Measurements from ENCODE around the gene SUCLA2. TPM values are rescaled to one million over a fixed set of nuclear protein-coding genes. Genes with fewer than 3 reads are reported as not detected.
"Not testable (repeated sequence)": the region's sequence is repeated elsewhere in the genome, so short reads cannot be mapped to it uniquely, and the experiment has no call there.

The SUCLA2 gene
- total RNA-seq: 161 TPM
- long read RNA-seq, transcript SUCLA2-219 (11 exons, 2,111 nt): major isoform, 753 of 787 reads
- long read RNA-seq, partial matches to known transcripts: 7 of 787 reads
- long read RNA-seq, other reads (novel, unspliced or antisense): 23 of 787 reads

GRCh38 chr13:48001114-48001881 lies at the start of gene SUCLA2:
SUCLA2 (minus strand) TSS chr13:48001273; CDS start chr13:48001269, 4 bp downstream.
- ATAC-seq (ENCODE audit: poor library complexity) (peak; percentile 99), DNase-seq (peak; percentile 95)
- intact Hi-C loops (cut with DNase I): no loop called here

GRCh38 chr13:48050550-48050949 lies 49.5 kb upstream of the SUCLA2 start:
- DNase-seq: no peak
- intact Hi-C loops (cut with DNase I): no loop called here
- no peak for ATAC-seq (ENCODE audit: poor library complexity)

- no peak for DNase-seq
- intact Hi-C loops (cut with DNase I): no loop called here
- no peak for ATAC-seq (ENCODE audit: poor library complexity)
These were observed 42.9 kb upstream of the SUCLA2 start for GRCh38 chr13:48043789-48044503.

DNA sequence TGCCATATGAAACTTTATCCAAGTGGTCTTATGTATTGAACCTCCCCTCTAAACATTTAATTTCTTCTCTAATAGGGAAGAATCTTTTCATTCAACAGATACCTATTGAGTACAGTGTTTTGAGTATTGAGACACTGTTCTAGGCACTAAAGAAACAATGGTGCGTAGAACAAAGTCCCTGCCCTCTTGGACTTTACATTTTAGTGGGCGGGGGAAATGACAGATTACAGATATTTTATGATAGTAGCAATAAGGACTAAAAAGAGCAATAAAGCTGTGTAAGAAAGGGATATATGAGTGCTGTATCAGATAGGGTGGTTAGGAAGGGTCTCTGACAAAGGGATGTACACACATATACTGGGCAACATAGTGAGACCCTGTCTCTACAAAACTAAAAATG lies 41.8 kb upstream of the SUCLA2 start:
- no peak for ATAC-seq (ENCODE audit: poor library complexity)
- no peak for DNase-seq
- intact Hi-C loops (cut with DNase I): no loop called here

DNA sequence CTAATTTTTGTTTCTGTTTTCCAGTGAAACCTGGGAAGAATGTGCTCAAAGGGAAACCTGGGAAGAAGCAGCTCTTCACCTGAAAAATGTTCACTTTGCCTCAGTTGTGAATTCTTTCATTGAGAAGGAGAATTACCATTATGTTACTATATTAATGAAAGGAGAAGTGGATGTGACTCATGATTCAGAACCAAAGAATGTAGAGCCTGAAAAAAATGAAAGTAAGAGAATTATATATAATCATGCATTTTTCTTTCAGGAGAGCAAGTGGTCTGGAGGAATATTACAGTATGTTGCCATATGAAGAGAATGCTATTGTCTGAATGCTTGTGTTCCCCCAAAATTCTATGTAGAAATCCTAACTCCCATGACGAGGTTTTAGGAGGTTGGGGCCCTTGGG lies 39.8 kb upstream of the SUCLA2 start:
- intact Hi-C loops (cut with DNase I): no loop called here
- ATAC-seq (ENCODE audit: poor library complexity) (no peak), DNase-seq (no peak)

DNA sequence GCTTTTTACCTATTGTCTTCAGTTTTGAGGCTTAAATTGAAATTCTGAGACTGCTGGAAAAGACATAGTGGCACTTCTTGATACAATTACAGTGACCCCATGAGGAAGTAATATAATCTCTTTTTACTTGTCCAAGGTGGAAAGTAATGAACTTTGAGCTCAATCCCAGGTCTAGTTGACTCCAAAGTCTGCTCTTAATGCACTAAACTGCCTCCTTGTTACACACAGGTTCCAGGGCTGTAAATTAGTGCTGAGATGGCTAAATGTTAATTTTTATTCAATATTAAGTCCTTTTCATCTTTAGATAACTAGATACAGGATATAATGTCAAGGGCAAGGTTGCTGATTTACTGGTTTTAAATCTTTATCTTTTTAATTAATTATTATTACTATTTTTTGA lies 39.0 kb upstream of the SUCLA2 start:
- DNase-seq (no peak), ATAC-seq (ENCODE audit: poor library complexity) (no peak)
- intact Hi-C loops (cut with DNase I): no loop called here

- ATAC-seq (ENCODE audit: poor library complexity) (no peak), DNase-seq (no peak)
- intact Hi-C loops (cut with DNase I): no loop called here
These were observed 37.7 kb upstream of the SUCLA2 start for GRCh38 chr13:48038761-48039160.

DNA sequence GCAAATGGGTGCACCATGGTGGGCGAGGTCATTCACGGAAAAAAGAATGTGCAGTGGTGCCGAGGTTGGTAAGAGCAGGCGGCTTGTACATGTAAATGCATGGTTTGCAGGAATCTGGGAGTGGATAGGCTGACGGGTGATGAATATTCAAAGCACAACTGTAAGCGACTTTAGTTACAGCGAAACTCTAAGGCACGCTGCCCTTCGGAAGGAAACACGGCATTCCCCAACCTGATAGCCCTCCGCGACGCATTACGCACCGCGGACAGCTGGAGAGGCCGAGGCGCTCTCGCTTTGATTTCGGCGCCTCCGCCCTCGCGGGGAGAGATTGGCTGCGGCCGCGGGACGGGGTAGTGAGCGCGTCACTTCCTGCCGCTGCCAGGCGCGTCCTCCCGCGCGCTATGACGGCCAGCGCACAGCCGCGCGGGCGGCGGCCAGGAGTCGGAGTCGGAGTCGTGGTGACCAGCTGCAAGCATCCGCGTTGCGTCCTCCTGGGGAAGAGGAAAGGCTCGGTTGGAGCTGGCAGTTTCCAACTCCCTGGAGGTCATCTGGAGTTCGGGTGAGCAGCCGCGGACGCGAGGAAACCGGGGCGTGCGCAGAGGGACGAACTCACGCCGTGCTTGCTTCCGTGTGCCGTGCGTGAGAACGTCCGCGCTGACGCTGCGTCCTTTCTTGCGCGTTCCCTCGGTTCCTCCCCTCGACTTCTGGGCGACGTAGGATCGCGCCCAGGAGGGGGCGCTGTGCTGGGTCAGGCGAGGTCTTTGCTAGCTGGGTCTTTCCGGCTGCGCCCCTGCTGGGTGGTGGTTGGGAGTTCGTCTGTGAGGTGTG lies 36.5 kb upstream of the SUCLA2 start, which contains the start of gene NUDT15:
NUDT15 (plus strand) TSS at position 381 of the 828 bp plus-strand sequence; CDS start at position 402, 21 bp downstream.
- ATAC-seq (ENCODE audit: poor library complexity) (peak; percentile 99), DNase-seq (peak; percentile 97)
- intact Hi-C loops (cut with DNase I): no loop called here

GRCh38 chr13:48029859-48030258 lies 28.8 kb upstream of the SUCLA2 start:
- intact Hi-C loops (cut with DNase I): no loop called here
- no peak for ATAC-seq (ENCODE audit: poor library complexity)
- no peak for DNase-seq

- intact Hi-C loops (cut with DNase I): no loop called here
- ATAC-seq (ENCODE audit: poor library complexity) (no peak), DNase-seq (no peak)
These were observed 27.0 kb upstream of the SUCLA2 start for GRCh38 chr13:48028066-48028465.

DNA sequence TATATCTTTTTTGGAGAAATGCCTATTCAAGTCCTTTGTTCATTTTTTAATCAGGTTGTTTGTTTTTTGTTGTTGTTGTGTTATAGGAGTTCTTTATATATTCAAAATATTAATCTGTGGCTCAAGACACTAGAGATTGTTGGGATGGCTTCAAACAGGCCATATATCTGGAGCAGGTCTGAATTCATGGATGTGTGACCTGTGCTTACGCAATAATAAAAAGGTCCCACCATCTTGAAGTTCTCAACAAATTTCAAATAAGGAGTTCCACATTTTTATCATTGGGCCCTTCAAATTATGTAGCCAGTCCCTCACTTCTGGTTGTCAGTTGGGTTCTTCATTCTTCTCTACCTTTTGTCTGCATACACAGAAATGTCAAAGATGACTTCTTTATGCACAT lies 18.7 kb upstream of the SUCLA2 start:
- intact Hi-C loops (cut with DNase I): no loop called here
- DNase-seq (no peak), ATAC-seq (ENCODE audit: poor library complexity) (no peak)

DNA sequence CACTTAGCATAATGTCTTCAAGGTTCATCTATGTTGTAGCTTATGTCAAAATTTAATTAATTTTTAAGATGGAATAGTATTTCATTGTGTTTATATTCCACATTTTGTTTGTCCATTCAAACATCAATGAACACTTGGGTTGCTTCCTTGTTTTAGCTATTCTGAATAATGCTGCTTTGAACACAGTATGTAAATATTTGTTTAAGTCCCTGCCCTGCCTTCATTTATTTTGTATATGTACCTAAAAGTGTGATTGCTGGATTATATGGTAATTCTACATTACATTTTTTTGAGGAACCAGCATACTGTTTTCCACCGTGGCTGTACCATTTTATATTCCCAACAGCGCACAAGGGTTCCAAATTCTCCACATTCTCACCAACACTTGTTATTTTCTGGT lies 17.6 kb upstream of the SUCLA2 start:
- intact Hi-C loops (cut with DNase I): no loop called here
- ATAC-seq (ENCODE audit: poor library complexity) (no peak), DNase-seq (no peak)

DNA sequence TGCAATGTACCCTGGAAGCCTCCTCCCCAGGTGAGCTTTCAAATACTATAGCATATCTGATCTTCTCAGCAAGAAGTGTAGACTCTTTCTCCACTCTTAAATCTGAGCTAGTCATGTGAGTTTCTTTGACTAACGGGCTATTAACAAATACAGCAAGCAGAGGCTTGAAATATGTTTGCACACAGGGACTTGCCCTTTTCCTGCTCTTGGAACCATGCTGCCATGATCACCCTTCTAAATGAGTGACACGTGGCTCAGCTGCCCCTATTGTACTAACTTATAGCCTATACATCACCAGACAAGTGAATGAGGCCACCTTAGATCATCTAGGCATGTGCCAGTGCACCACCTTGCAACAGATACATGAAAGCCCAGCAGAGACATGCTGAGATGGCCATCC lies 13.3 kb upstream of the SUCLA2 start:
- DNase-seq: no peak
- no peak for ATAC-seq (ENCODE audit: poor library complexity)
- intact Hi-C loops (cut with DNase I): no loop called here

GRCh38 chr13:48012668-48013067 lies 11.6 kb upstream of the SUCLA2 start:
- intact Hi-C loops (cut with DNase I): no loop called here
- no peak for DNase-seq
- no peak for ATAC-seq (ENCODE audit: poor library complexity)

GRCh38 chr13:48010698-48011097 lies 9.6 kb upstream of the SUCLA2 start:
- intact Hi-C loops (cut with DNase I): no loop called here
- ATAC-seq (ENCODE audit: poor library complexity) (no peak), DNase-seq (no peak)

- ATAC-seq (ENCODE audit: poor library complexity) (no peak), DNase-seq (no peak)
- intact Hi-C loops (cut with DNase I): no loop called here
These were observed 8.2 kb upstream of the SUCLA2 start for GRCh38 chr13:48009284-48009683.

GRCh38 chr13:48006396-48006795 lies 5.3 kb upstream of the SUCLA2 start:
- no peak for ATAC-seq (ENCODE audit: poor library complexity)
- DNase-seq: no peak
- intact Hi-C loops (cut with DNase I): no loop called here

DNA sequence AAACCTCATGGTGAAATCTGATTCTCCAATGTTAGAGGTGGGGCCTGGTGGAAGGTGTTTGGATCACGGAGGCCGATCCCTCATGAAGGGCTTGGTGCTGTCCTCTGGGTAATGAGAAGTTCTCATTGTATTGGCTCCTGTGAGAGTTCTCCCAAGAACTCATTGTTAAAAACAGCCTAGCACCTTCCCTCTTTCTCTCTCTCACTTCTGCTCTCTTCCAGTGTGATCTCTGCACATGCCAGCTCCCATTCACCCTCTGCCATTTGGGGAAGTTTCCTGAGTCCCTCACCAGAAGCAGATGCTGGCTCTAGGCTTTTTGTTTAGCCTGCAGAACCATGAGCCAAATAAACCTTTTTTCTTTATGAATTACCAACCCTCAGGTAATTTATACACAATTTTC lies 3.1 kb upstream of the SUCLA2 start:
- intact Hi-C loops (cut with DNase I): no loop called here
- DNase-seq (no peak), ATAC-seq (ENCODE audit: poor library complexity) (no peak)

GRCh38 chr13:48001999-48002398 lies 926 bp upstream of the SUCLA2 start:
- DNase-seq; ATAC-seq (ENCODE audit: poor library complexity); intact Hi-C loops (cut with DNase I): not testable (repeated sequence)

Measured in Right ventricle myocardium superior (tissue), 1 donor.